Uterus (tissue), 2 donors: Measurements from ENCODE around the gene MED1.
"Not testable (repeated sequence)": the region's sequence is repeated elsewhere in the genome, so short reads cannot be mapped to it uniquely, and the experiment has no call there.

ENCODE experiments used
- CTCF ChIP-seq, 4 experiments: fragments of 200-600 bp in 2 of 4; fragments of 450-650 bp in 2 of 4; sonication (generic) in 2 of 4; IDR thresholded peaks; one replicate each; pipeline ENCODE4 v1.5.1; 2016 to 2019; ENCODE audit warnings: antibody characterized with exemption in 4 of 4, mild to moderate bottlenecking in 2 of 4, moderate library complexity in 1 of 4
- POLR2A ChIP-seq, 2 donors: fragments of 450-650 bp; IDR thresholded peaks; one replicate each; pipeline ENCODE4 v1.6.1; 2016; ENCODE audit warnings: antibody characterized with exemption in 2 of 2, mild to moderate bottlenecking in 1 of 2, moderate library complexity in 1 of 2

- TF ChIP-seq CTCF, POLR2A (IDR thresholded peaks at IDR 0.05): not testable (repeated sequence)
Observed at GRCh38 chr17:39439868-39440267, 11.2 kb downstream of the MED1 start.
